ENCODE results near the gene CORO7. TPM values are rescaled to one million over a fixed set of nuclear protein-coding genes. Genes with fewer than 3 reads are reported as not detected.

The CORO7 gene
- total and polyA plus RNA-seq, 7 experiments from 2014 or later = 29.6 to 572 (median 141) TPM

- no peak overlapping the region for H3K4me3 Mint-ChIP-seq
- H3K9me3 Mint-ChIP-seq = no peaks in the 10 kb centered on the region
- no peak overlapping the region for H3K4me3 ChIP-seq (ENCODE audit: low read length)
- DNase-seq = no peak
- no peak for ATAC-seq
- CTCF ChIA-PET = interaction anchor here (0.6 to 0.7 kb wide), 2 partner anchors 40 to 172 kb away, joined by 4 to 5 read pairs; no protein-coding TSS in a partner anchor
- H3K27ac Mint-ChIP-seq = no peak overlapping the region
- H3K9me3 ChIP-seq (ENCODE audit: control insufficient read depth in 2 of 3, low read length in 3 of 3) = no peaks in the 10 kb centered on the region
- no peak overlapping the region for H3K27ac ChIP-seq (ENCODE audit: low read depth, low read length)
- H3K36me3 Mint-ChIP-seq = no peaks in the 10 kb centered on the region
- H3K27me3 Mint-ChIP-seq = peaks cover 0 to 10% (median 0%) of the 10 kb centered on the region in 5 donors
- H3K27me3 ChIP-seq (ENCODE audit: control insufficient read depth in 2 of 2, insufficient read depth in 2 of 2, low read length in 2 of 2) = no peaks in the 10 kb centered on the region
- intact Hi-C loops (cut with micrococcal nuclease) = no loop called here
- H3K36me3 ChIP-seq (ENCODE audit: control insufficient read depth in 2 of 3, insufficient read depth in 3 of 3, low read length in 3 of 3) = peaks cover 0 to under 1% (median 0%) of the 10 kb centered on the region in 3 experiments
- peaks cover 0 to 4% (median 0%) of the 10 kb centered on the region in 7 donors for H3K4me1 Mint-ChIP-seq
- POLR2A ChIA-PET = no interaction called here
- H3K4me1 ChIP-seq (ENCODE audit: control insufficient read depth in 2 of 2, insufficient read depth in 2 of 2, low read length in 2 of 2) = peaks cover 0 to 1% of the 10 kb centered on the region in 2 donors
These were observed 83.1 kb downstream of the CORO7 start for GRCh38 chr16:4333308-4333638.

GRCh38 chr16:4332623-4333307 is 83.6 kb downstream of the CORO7 start:
- Mint-ChIP-seq H3K4me3 (no peak overlapping the region), H3K27me3 (peaks cover 0 to 13% (median 0%) of the 10 kb centered on the region in 5 donors), H3K9me3 (no peaks in the 10 kb centered on the region), H3K36me3 (no peaks in the 10 kb centered on the region), H3K27ac (no peak overlapping the region), H3K4me1 (peaks cover 0 to 4% (median 0%) of the 10 kb centered on the region in 7 donors)
- no peak for ATAC-seq
- CTCF ChIA-PET = interaction anchor here (0.8 to 3.5 kb wide), 3 partner anchors 24 to 43 kb away, joined by 3 to 21 read pairs (median 6); no protein-coding TSS in a partner anchor
- POLR2A ChIA-PET = interaction anchor here (0.6 kb wide), 1 partner anchor 28 kb away, joined by 3 read pairs; no protein-coding TSS in a partner anchor
- intact Hi-C loops (cut with micrococcal nuclease) = no loop called here
- Histone ChIP-seq H3K4me1 (ENCODE audit: control insufficient read depth in 2 of 2, insufficient read depth in 2 of 2, low read length in 2 of 2) (peaks cover 0 to 3% of the 10 kb centered on the region in 2 donors), H3K4me3 (ENCODE audit: low read length) (no peak overlapping the region), H3K27me3 (ENCODE audit: control insufficient read depth in 2 of 2, insufficient read depth in 2 of 2, low read length in 2 of 2) (no peaks in the 10 kb centered on the region), H3K36me3 (ENCODE audit: control insufficient read depth in 2 of 3, insufficient read depth in 3 of 3, low read length in 3 of 3) (no peaks in the 10 kb centered on the region), H3K9me3 (ENCODE audit: control insufficient read depth in 2 of 3, low read length in 3 of 3) (no peaks in the 10 kb centered on the region), H3K27ac (ENCODE audit: low read depth, low read length) (no peak overlapping the region)
- DNase-seq = no peak

DNA sequence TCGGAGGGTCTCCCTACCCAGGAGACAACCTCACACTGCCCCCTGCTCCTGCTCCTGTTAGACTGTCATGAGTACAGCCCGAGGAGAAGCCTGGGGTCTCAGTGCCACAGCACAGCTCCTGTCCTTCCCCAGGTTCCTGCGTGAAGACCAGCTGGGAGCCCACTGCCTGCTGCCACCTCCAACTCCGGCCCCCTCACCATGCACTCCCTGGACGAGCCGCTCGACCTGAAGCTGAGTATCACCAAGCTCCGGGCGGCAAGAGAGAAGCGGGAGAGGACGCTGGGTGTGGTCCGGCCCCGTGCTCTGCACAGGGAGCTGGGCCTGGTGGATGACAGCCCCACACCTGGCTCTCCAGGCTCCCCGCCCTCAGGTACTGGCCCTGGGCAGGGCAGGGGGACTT is 84.3 kb downstream of the CORO7 start:
- ChIA-PET POLR2A (interaction anchor here (0.6 kb wide), 1 partner anchor 27 kb away, joined by 3 read pairs; no protein-coding TSS in a partner anchor), CTCF (interaction anchor here (0.7 to 3.5 kb wide), 5 partner anchors 11 to 629 kb away, joined by 3 to 21 read pairs (median 3); no protein-coding TSS in a partner anchor)
- H3K27ac Mint-ChIP-seq = no peak overlapping the region
- peaks cover 0 to 13% (median 0%) of the 10 kb centered on the region in 5 donors for H3K27me3 Mint-ChIP-seq
- ATAC-seq (no peak), DNase-seq (no peak)
- Histone ChIP-seq H3K27me3 (ENCODE audit: control insufficient read depth in 2 of 2, insufficient read depth in 2 of 2, low read length in 2 of 2) (no peaks in the 10 kb centered on the region), H3K4me1 (ENCODE audit: control insufficient read depth in 2 of 2, insufficient read depth in 2 of 2, low read length in 2 of 2) (peaks cover 0 to 3% of the 10 kb centered on the region in 2 donors), H3K36me3 (ENCODE audit: control insufficient read depth in 2 of 3, insufficient read depth in 3 of 3, low read length in 3 of 3) (no peaks in the 10 kb centered on the region), H3K27ac (ENCODE audit: low read depth, low read length) (no peak overlapping the region), H3K9me3 (ENCODE audit: control insufficient read depth in 2 of 3, low read length in 3 of 3) (no peaks in the 10 kb centered on the region), H3K4me3 (ENCODE audit: low read length) (no peak overlapping the region)
- H3K9me3 Mint-ChIP-seq = no peaks in the 10 kb centered on the region
- intact Hi-C loops (cut with micrococcal nuclease) = no loop called here
- H3K4me3 Mint-ChIP-seq = no peak overlapping the region
- H3K4me1 Mint-ChIP-seq = peaks cover 0 to 4% (median 0%) of the 10 kb centered on the region in 7 donors
- no peaks in the 10 kb centered on the region for H3K36me3 Mint-ChIP-seq

DNA sequence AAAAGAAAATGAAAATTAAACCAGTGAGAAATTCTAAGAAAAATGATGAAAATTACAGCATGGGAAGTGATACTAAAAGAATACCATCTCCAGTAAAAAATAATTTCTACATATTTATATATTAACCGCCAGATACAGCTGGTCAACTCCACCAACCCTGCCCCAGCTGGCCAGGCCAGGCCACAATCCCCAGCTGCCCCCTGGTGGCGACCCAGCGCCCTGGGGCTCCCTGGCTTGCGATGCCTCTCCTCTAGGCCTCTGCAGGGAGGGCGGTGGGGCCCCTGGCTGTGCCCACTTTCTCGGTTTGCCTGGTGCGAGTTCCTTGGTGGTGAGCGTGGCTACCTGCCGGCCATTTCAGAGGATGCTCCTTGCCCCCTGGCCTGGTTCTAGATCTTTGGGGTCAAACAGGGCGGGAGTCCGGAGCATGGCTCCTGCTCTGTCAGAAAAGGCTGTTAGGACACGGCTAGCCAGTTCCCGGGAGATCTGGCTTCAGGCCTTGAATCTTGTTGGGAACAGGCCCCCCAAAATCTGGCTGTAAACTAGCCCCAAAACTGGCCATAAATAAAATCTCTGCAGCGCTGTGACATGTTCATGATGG is 86.0 kb downstream of the CORO7 start:
- no peak overlapping the region for H3K27ac ChIP-seq (ENCODE audit: low read depth, low read length)
- CTCF ChIA-PET = interaction anchor here (0.5 to 3.5 kb wide), 10 partner anchors 10 to 173 kb away, joined by 3 to 21 read pairs (median 4); no protein-coding TSS in a partner anchor
- H3K9me3 Mint-ChIP-seq = no peaks in the 10 kb centered on the region
- H3K36me3 ChIP-seq (ENCODE audit: control insufficient read depth in 2 of 3, insufficient read depth in 3 of 3, low read length in 3 of 3) = no peaks in the 10 kb centered on the region
- no peak overlapping the region for H3K4me3 Mint-ChIP-seq
- POLR2A ChIA-PET = interaction anchor here (1.0 kb wide), 1 partner anchor 59 kb away, joined by 3 read pairs; no protein-coding TSS in a partner anchor
- intact Hi-C loops (cut with micrococcal nuclease) = loop anchor here (1.0 to 2.0 kb wide), 6 partner anchors 21 to 348 kb away; no protein-coding TSS in a partner anchor
- no peaks in the 10 kb centered on the region for H3K9me3 ChIP-seq (ENCODE audit: control insufficient read depth in 2 of 3, low read length in 3 of 3)
- peak overlapping the region in 1 of 9 donors; percentile 40 for H3K27ac Mint-ChIP-seq
- H3K36me3 Mint-ChIP-seq = no peaks in the 10 kb centered on the region
- peak; percentile 39 to 82 (median 58) for DNase-seq
- H3K27me3 Mint-ChIP-seq = peaks cover 0 to 15% (median 0%) of the 10 kb centered on the region in 5 donors
- peaks cover 0 to 3% of the 10 kb centered on the region in 2 donors for H3K4me1 ChIP-seq (ENCODE audit: control insufficient read depth in 2 of 2, insufficient read depth in 2 of 2, low read length in 2 of 2)
- ATAC-seq = peak; percentile 80
- H3K4me3 ChIP-seq (ENCODE audit: low read length) = no peak overlapping the region
- peaks cover 0 to 4% (median 0%) of the 10 kb centered on the region in 7 donors for H3K4me1 Mint-ChIP-seq
- no peaks in the 10 kb centered on the region for H3K27me3 ChIP-seq (ENCODE audit: control insufficient read depth in 2 of 2, insufficient read depth in 2 of 2, low read length in 2 of 2)

- peaks cover 0 to 4% (median 0%) of the 10 kb centered on the region in 7 donors for H3K4me1 Mint-ChIP-seq
- Histone ChIP-seq H3K27ac (ENCODE audit: low read depth, low read length) (no peak overlapping the region), H3K4me3 (ENCODE audit: low read length) (no peak overlapping the region), H3K9me3 (ENCODE audit: control insufficient read depth in 2 of 3, low read length in 3 of 3) (no peaks in the 10 kb centered on the region), H3K4me1 (ENCODE audit: control insufficient read depth in 2 of 2, insufficient read depth in 2 of 2, low read length in 2 of 2) (peaks cover 0 to 3% of the 10 kb centered on the region in 2 donors), H3K27me3 (ENCODE audit: control insufficient read depth in 2 of 2, insufficient read depth in 2 of 2, low read length in 2 of 2) (no peaks in the 10 kb centered on the region), H3K36me3 (ENCODE audit: control insufficient read depth in 2 of 3, insufficient read depth in 3 of 3, low read length in 3 of 3) (no peaks in the 10 kb centered on the region)
- peaks cover 0 to 19% (median 0%) of the 10 kb centered on the region in 5 donors for H3K27me3 Mint-ChIP-seq
- ChIA-PET POLR2A (interaction anchor here (0.6 to 2.3 kb wide), 6 partner anchors 21 to 753 kb away, joined by 3 to 15 read pairs (median 3); partner anchors contain the start of gene TFAP4), CTCF (interaction anchor here (0.6 to 3.6 kb wide), 11 partner anchors 18 to 501 kb away, joined by 3 to 22 read pairs (median 4); no protein-coding TSS in a partner anchor)
- H3K36me3 Mint-ChIP-seq = no peaks in the 10 kb centered on the region
- no peaks in the 10 kb centered on the region for H3K9me3 Mint-ChIP-seq
- no peak overlapping the region for H3K27ac Mint-ChIP-seq
- no peak for DNase-seq
- intact Hi-C loops (cut with micrococcal nuclease) = loop anchor here in 1 of 2 donors (2.0 kb wide), 1 partner anchor 76 kb away; no protein-coding TSS in a partner anchor
- no peak for ATAC-seq
- H3K4me3 Mint-ChIP-seq = peak overlapping the region in 3 of 10 donors; percentile 43 to 79 (median 72)
These were observed 87.3 kb downstream of the CORO7 start for GRCh38 chr16:4328782-4329775.

Measured in naive thymus-derived CD4-positive, alpha-beta T cell (primary cell).